ENCODE data around the gene LAMA2.

GRCh38 chr6:129513471-129513870, 630.5 kb downstream of the LAMA2 start:
- TF ChIP-seq, protein P1, sequence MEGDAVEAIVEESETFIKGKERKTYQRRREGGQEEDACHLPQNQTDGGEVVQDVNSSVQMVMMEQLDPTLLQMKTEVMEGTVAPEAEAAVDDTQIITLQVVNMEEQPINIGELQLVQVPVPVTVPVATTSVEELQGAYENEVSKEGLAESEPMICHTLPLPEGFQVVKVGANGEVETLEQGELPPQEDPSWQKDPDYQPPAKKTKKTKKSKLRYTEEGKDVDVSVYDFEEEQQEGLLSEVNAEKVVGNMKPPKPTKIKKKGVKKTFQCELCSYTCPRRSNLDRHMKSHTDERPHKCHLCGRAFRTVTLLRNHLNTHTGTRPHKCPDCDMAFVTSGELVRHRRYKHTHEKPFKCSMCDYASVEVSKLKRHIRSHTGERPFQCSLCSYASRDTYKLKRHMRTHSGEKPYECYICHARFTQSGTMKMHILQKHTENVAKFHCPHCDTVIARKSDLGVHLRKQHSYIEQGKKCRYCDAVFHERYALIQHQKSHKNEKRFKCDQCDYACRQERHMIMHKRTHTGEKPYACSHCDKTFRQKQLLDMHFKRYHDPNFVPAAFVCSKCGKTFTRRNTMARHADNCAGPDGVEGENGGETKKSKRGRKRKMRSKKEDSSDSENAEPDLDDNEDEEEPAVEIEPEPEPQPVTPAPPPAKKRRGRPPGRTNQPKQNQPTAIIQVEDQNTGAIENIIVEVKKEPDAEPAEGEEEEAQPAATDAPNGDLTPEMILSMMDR (IDR thresholded peaks at IDR 0.05): no peak
- TF ChIP-seq EP300 (IDR thresholded peaks at IDR 0.05): no peak
- TF ChIP-seq POLR2AphosphoS5 (IDR thresholded peaks at IDR 0.05): no peak

Measured in sigmoid colon (tissue), 4 donors.